NCI-H1417 (cell line): ENCODE measurements around the gene SMOC2.

ENCODE experiments used
- DNase-seq, 3 experiments: peaks; one replicate each; lab custom pipeline; 2025; lab: John Stamatoyannopoulos, UW

The SMOC2 gene

DNA sequence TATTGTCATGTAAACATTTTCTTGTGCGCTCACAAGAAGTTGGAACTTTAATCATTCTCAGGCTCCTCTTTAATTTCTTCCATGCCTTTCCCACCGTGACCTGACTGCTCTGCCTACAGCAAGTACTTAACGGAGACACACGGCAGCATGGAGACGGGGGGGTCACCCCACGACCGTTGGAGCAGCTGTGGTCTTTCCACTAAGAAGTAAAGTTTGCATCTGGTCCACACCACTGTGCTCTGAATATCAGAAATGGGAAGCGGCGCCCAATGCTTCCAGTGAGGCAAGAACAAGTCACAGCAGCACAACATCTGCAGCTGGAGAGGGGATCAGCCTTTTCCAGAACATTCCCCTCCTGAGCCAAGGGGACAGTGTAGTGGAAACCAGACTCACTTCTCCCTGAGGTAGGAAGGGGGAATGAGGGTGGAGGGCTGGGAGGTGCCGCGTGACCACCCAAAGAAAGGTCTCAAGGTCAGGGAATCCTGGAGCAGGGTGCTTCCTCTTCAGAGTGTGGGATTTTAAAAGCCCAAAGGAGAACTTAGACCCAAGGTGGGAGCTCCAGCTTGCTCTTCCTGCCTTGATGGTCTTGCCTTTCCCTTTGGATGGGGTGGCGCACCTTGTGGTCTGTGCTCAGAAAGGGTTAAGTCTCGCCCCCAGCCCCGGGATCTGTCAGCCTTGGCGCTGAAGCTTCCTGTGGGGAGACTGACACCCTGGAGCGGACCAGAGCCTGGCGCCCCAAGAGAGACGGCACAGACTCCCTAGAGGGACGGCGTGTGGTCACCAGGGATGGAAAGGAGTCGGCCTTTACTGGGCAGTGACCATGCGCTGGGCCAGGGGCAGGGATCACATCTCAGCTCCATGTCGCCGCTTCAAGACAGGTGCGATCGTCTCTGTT, 25.6 kb upstream of the SMOC2 start:
- no peak for DNase-seq

DNA sequence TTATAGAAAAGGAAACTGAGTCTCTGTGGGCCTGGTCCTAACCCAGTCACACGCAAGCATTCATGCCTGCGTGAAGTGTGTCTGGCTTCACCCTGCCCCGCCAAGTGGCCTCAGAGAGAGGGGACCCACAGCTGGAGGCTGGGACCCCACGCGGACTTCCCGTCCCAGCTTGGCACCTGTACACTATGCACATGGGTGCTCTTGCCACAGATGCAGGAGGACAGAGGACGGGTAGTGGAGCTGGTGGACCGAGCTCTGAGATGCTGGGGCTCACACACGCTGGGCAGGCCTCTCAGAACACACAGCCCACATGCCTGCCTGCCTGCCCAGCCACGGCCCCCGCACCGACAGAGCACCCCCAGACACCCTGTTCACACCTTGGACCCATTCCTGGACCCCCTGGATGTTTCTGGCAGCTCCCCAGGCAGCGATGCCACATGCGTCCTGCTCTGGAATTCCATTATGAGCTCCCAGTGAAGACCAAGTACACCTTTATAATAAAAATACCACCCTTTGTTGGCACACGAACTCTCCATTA, 24.9 kb upstream of the SMOC2 start:
- no peak for DNase-seq

DNA sequence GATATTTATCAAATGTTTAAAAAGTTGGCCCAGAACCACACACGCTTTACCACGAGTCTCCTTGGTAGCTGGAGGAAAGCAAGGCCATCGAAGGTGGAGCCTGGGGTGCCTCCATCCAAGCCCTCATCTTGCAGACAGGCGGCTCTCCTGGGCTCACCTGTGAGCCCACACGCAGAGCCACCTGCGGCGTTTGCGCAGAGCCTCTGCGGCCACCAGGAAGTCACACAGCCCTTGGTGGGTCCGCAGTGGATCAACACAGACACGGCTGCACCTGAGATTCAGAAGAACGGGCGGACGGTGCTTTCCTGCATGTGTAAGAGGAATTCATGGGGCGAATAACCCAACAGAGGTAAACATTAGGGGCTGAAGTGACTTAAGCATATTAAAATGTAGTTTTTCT, 24.5 kb upstream of the SMOC2 start:
- no peak for DNase-seq

DNA sequence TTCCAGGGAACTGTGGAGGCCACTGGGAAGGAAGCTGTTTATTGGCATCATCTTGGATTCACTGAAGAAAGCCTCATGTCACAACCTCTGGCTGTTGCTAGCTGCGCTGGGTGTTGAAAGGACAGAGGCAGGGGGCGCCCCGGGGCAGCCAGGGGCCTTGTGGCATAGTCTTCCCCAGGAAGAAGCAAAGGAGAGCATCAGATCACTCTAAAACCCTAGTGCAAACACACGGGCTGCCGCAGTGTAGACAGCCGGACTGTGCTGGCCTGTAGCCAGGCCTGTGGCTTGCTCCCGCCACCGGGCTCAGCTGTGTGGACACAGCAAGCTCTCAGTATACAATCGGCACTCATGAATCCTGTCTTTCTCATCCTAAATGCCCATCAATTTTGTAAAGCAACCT, 23.8 kb upstream of the SMOC2 start:
- DNase-seq = peak; percentile 17 to 63 (median 19)

DNA sequence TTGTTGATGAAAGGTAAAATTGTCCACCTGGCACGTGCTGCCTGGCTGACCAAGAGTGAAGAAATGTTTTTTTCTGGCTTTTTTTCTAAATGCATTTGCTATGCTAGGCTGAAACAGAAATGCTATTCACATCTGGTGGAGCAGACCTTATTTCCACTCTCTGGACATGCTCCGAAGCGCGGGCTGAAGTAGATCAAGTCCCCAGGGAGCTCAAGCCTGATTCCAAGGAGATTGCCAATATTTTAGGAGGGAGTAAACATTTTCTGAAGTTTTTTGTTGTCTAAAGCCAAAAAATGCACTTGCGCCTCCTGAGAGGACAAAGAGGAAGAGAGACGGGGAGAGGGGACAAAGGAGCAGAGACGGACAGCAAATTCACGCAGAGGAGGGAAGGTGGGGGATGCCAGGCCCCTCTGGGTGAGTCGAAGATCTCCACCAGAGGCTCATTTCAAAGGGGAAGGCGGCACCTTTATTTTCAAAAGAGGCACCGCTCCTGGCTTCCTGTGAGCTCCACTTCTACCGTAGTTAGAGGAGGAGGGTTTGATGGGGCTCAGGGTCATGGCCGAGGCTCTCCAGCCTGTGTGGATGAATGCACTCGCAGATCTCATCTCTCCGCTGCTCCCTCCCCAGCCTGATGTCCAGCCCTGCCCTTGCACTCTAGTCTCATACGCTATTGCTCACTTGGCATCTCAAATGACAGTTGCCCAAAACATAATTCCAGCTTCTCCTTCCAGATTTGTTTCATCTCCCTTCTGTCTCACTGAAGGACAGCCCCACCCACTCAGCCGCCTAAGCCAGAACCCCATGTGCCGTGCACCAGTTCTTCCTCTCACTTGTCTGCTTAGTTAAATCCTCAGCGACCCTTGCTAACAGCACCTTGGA, 23.1 kb upstream of the SMOC2 start:
- DNase-seq = no peak

DNA sequence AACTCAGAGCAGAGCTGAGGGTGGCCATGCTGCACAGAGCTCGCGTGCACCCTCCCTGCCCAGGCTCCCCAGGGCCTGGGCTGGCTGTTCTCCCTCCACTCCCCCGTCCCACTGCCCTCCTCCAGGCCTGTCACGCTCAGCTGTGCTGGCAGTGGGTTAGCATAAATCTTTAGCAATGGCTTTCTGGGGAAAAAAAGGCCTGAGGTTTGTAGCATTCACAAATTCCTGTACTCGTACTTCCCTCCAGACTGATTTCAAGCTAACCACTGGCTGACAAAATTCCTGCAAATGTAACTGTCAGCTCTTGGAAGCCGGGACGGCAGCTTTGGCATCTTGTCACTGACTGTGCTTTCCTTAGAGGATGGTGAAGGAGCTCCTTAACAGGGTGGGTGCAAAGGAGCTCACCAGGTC, 22.3 kb upstream of the SMOC2 start:
- no peak for DNase-seq

DNA sequence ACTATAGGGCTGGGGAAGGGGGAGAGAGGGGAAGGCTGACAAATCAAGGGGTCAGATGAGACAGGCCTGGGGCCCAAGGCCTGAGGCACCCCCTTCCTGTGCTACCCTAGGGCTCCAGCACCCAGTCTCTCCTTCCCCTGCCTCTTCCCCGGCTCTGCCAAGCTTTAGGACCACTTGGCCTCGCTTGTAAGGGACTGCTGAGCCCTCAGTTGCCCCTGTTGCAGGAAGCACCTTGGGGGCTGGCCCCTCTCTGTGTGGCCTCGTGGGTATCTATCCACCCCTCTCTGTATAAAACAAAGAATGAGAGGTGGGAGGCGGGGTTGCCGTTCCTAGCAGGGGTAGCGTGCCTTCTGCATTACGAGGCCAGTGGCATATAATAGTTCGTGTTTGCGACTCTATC, 21.4 kb upstream of the SMOC2 start:
- DNase-seq = no peak

DNA sequence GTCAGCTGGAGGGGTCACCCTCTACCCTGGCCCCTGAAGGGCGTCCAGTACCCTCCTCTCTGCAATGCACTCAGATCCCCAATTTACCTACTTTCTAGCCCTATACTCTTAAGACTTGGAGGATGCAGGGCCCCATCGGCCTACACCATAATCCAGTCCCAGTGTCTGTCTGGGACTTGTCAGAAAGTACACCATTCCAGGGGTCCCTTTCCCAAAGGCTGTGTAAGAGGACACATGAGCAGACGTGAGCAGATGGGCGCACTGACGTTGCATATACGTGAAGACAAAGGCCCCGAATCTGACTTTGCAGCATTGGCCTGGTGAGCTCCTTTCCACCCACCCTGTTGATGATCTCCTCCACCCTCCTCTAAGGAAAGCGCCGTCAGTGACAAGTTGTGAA, 20.9 kb upstream of the SMOC2 start:
- DNase-seq = no peak

DNA sequence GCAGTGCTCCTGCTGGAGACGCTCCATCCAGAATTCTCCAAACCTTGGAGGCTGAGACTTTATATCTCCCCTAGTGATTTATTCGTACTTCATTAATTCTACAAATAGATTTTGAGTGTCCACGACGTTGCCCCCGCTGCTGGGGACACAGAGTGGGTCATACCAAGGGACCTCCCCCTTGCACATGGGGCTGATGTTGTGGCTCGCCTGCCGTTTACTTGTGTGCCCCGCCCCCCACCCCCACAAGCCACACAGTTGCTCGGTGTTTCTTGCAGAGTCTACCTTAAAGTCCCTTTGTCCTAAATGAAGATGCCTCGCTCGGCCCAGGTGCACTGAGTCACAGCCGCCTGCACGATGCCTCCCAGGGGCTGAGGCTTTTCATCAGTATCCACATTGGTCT, 20.3 kb upstream of the SMOC2 start:
- no peak for DNase-seq

DNA sequence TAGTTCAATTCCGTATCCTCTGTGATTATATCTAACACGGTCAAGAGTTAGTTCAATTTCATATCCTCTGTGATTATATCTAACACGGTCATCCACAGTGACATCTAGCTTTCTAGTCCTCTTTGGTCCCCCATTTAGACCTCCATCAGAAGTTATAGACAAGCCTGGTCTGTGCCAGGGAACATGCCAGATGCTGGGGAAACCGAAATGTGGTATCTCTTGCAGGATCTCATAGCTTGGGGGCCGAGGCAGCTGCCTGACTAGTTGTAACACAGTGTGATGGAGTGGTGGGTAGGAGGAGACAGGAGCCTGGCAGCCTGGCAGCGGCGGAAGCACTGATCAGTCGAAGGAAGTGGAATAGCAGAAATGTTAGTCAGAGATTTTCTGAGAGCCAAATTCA, 13.8 kb upstream of the SMOC2 start:
- no peak for DNase-seq

DNA sequence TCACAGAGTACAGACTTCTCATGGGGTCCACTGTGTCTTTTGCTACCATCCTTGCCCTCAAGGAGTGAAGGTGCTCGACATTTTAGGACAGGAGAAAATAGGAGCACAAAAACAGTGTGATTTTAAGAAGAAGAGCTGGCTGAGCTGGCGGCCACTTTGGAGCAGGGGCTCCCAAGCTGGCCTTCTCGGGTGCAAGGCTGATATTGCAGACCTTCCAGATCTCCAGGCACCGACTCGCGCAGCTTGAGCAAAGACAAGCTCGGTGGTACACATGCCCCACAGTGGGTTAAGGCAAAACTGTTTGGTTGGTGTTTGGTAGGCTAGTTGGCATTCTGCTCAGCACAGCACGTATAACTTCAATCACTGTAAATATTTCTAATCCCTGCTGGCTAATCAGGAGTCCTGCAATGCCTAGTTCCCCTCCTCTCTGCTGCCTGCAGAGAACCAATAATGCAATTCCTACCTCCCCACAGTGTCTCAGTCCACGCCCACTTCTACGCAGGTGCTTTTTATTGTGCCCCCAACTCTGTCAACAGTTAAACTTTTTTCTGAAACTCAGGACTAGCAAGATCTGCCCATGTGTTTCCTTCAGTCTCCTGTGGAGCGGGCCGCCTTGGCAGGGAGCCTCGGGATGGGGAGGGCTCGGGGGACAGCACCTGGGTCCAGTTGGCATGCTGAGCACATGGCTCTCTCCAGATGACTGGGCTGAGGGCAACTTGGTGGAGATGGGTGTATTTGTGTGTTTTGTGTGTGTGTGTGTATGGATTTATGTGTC, 12.7 kb upstream of the SMOC2 start:
- peak in 2 of 3 experiments; percentile 47 to 74 for DNase-seq

DNA sequence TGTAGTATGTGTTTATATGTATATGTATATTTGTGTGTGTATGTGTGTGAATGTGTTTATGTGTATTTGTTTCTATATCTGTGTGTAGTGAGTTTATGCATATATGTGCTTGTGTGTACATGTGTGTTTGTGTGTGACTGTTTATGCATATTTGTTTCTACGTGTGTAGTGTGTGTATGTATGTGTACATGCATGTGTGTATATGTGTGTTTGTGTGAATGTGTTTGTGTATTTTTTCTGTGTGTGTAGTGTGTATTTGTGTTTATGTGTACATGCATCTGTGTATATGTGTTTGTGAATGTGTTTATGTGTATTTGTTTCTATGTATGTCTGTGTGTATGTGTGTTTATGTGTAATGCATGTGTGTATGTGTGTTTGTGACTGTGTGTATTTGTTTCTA, 12.1 kb upstream of the SMOC2 start:
- DNase-seq = no peak

DNA sequence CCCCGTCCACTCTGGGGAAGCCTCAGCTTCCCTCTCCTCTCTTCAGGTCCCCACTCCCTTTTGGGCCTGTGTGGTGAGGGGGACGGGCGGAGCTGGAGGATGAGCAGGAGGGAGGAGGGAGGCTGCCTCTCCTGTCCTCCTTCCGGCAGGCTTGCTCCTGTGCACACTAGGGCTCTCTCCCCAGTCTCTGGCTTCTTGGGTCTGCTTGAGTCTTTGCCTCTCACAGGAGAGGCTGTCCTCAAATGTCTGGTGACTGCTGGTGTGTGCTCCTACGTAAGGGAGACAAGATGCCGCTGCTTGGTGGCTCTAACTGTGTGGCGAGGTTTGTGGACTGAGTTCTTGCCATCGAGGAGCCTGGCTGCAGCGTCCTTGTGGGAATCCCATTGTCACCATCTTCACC, 8.8 kb upstream of the SMOC2 start:
- no peak for DNase-seq

DNA sequence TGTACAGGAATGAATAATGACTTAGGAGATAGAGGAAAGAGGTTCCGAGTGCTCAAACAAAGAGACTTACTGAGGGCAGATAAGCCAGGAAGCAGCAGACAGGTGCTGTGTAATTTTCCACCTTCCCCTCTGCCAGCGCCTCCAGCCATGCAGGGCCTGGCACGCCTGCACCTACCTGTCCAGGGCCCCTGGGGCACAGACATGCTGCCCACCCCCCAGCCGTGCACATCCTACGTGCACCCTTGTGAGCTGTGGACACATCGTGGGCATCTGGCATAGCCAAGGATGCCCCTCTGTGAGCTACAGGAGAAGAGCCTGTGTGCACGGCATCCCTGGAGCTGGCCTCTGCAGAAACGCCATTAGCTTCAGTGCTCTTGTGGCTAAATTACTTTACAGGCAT, 7.1 kb upstream of the SMOC2 start:
- DNase-seq = no peak

DNA sequence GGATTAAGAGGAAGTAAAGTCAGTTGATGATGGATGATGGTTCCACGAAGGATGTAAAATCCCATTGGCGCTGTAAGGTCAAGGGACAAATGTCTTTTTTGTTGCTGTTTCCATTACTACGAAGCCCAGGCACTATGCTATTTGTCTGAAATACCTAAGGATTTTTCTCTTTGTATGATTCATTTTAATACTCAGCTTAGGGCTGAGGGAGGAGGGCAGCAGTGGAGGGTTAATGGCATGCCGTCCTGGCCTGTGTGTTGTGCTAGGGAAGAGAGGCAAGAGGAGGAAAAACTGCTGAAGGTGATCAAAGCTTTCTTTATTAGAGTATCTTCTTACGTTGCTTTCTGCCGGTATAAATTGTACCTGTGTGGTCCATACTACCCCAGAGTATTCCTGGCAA, 6.5 kb upstream of the SMOC2 start:
- DNase-seq = no peak

DNA sequence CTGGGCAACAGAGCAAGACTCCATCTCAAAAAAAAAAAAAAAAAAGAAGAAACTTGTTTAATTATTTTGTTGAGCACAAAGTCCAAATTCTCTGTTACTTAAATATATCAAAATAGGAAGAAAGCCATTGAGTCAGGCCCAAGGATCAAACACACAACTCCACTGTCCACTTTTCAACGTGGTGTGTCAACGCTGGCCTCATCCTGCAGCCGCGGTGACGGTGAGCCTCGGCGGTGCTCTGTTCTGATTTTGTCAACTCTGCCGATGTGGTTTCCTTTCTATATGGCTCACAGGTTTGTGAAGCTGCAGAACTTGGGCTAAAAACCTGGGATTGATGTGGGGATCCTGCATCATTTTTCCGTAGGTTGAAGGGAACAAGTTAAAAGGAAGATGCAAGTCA, 3.2 kb upstream of the SMOC2 start:
- DNase-seq = no peak

DNA sequence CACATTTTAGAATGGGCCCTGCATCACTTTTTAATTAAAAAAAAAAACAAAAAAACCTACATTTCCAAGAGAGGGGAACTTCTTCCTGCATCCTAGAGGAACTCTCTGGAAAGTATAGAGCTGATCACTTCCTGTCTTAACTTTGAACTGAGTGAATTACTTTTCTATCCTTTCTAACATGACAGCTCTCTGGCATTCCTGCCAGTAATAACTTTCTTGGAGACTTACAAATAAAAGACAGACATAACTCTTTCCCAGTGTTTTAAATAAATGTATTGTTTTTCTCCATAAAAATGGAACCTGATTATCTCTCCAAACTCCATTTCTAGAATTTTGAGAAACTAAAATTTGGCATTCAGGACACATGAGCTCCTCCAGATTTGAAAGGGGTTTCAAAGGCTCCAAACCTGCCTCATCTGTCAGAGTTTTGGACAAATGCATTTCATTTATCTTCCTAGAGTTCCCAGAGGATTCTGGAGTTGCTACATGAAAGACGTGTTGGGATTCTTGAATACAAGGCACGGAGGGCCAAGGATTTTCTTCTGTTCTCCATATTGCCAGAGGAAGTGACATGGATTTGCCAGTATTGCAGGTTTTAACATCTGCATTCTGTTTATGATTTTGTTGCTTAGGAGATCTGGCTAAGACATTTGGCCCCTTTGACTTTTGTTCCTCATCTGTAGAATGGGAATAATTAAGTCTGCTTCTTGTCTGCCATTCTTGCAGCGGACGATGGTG, 2.0 kb upstream of the SMOC2 start:
- DNase-seq = no peak

DNA sequence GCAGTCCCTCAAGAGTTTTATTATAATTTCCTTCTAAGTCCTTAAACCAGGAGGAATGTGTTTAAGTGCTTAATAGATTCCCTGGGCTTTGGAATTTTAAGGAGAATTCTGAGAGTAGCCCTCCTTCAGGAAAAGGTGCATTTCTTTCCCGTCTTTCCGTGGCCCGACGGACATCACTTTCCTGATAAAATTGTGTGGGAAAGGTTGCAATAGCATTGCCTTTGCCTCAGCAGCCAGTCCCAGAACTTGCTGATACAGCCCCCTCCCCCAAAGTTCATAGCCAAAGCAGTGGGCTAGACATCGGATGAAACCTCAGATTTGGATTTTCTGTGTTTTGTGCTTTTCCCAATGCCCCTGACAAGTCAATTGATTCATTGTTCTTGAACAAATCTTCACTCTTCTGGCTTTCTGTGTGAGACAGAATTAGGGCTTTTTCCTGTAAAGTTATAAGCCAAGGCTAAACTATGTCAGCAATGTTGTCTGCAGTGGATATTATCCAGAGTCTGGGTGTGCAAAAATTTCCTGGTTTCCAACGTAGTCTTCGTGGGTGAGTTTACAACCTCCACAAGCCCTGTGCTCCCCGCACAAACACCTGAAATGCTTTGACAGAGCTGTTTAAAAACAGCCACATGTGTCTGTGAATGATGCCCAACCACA, 1.1 kb upstream of the SMOC2 start:
- DNase-seq = no peak

DNA sequence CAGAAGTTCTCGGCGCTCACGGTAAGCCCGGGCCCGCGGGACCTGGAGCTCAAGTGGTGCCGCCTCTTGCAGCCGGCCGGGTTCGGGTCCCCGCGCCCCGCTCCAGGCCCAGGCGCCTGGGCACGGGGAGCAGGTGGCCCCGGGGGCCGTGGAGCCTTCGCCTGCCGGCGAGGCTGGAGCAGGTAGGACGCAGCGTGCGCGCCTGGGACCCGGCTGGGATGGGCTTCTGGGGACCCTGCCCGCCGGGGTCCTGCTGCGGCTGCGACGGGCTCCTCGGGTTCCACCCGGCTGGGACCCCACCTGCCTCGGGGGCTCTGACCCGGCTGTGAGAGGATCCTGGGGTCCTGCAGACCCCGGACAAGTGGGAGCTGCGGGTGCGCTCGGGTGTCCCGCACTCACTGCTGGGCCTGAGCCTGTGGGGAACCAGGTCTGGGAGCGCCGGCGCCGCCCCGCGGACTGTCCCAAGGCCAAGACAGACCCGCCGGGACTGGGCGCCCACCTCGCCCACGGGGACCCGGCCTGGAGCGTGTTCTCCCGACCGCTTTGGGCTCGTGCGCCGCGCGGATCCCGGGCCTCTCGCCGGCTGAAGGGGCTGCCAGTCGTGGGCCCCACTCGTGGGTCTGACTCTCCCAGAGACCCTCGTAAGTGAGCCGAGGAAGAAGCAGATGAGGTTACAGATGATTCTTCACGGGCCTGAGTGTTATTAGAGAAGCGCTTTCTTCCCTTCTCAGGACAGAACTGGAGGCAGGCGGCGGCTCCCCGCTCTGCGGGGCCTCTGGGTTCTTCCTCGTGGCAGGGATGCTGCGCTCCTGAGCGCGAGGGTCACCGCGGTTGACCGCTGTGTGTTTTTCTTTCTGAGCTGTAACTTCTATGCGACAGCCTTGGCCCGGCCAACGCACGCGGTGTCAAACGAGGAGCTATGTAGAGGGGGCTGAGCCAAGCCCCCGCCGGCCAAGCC, 729 bp downstream of the SMOC2 start:
- DNase-seq = peak in 2 of 3 experiments; percentile 63 to 64

DNA sequence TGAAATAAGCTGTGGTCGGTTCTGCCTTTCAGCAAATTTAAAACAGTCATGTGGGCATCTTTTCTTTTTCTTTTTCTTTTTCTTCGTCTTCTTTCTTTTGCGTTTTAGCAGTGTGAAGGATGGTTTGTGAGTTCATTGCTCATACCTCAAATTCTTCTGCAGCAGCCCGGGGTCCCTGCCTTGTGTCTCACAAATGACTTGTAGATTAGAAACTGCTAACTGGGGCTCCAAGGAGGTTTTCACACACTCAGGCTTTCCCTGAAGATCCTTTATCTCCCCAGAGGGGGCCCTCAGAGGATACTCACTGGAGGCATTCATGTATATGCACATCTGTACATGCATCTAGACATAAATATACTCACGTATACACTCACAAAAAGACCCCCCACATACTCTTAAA, 1.7 kb downstream of the SMOC2 start:
- DNase-seq = no peak
